Measurements from ENCODE around the gene ZNF629. TPM values are rescaled to one million over a fixed set of nuclear protein-coding genes. Genes with fewer than 3 reads are reported as not detected.
"Not testable (repeated sequence)": the region's sequence is repeated elsewhere in the genome, so short reads cannot be mapped to it uniquely, and the experiment has no call there.

The ZNF629 gene
- total RNA-seq = 4.2 and 5.0 TPM in 2 replicates

DNA sequence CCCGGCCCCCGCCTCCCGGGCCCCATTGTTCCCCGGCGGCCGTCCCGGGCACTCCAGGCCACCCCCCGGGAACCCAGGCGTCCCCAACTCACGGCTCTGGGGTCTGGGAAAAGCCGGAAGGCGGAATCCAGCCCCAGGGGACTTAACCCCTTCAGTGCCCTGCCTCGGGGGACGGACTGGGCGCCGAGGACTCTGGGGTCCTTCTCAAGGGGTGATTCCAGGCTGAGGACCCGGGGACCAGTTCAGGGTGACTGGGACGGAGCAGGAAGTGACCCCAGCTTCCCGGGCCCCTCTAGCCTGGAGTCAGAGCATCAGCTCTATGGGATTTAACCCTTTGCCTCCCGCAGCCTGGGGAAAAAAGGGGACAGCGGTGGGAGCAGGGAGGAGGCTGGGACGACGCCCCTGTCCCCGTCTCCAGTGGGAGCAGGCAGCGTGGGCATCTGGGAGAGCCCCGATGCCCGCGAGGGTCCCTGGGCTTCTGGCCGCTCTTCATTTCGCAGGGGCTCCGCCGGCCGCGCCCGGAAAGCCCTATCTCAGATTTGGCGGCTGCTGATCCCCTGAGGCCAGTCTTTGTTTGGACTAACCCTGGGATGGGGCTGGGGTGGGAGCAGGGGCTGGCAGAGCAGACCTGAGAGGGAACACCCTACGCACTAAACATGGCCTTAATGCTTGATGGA, at the start of gene ZNF629:
Gene ZNF629 (minus strand): TSS at position 270 of the 677 bp plus-strand sequence. CDS start 2,723 bp downstream, outside the sequence.
- TF ChIP-seq CTCF (IDR thresholded peaks at IDR 0.05; ENCODE audit: insufficient read depth, low read length, severe bottlenecking) = no peak
- Histone ChIP-seq H3K27me3 (ENCODE audit: control insufficient read depth, insufficient read depth, low read length) (no peaks in the 10 kb centered on the region), H3K36me3 (ENCODE audit: control insufficient read depth, insufficient read depth, low read length) (peaks cover 10% of the 10 kb centered on the region), H3K4me3 (ENCODE audit: low read depth, low read length) (peak within 1 kb of the TSS; percentile 89)
- DNase-seq (ENCODE audit: low read depth) (no peak), FAIRE-seq (no peak)

GRCh38 chr16:30834130-30834740, 47.2 kb upstream of the ZNF629 start:
- no peak for FAIRE-seq
- DNase-seq (ENCODE audit: low read depth) = no peak

GRCh38 chr16:30830072-30830417, 43.0 kb upstream of the ZNF629 start:
- Histone ChIP-seq H3K27me3 (ENCODE audit: control insufficient read depth, insufficient read depth, low read length) (no peaks in the 10 kb centered on the region), H3K4me3 (ENCODE audit: low read depth, low read length) (no peak overlapping the region), H3K36me3 (ENCODE audit: control insufficient read depth, insufficient read depth, low read length) (no peaks in the 10 kb centered on the region)
- DNase-seq (ENCODE audit: low read depth) (no peak), FAIRE-seq (no peak)
- TF ChIP-seq CTCF (IDR thresholded peaks at IDR 0.05; ENCODE audit: insufficient read depth, low read length, severe bottlenecking) = no peak

More at GRCh38 chr16:30834130-30834740, 47.2 kb upstream of the ZNF629 start:
- Histone ChIP-seq H3K4me3 (ENCODE audit: low read depth, low read length) (no peak overlapping the region), H3K36me3 (ENCODE audit: control insufficient read depth, insufficient read depth, low read length) (no peaks in the 10 kb centered on the region), H3K27me3 (ENCODE audit: control insufficient read depth, insufficient read depth, low read length) (no peaks in the 10 kb centered on the region)
- no peak for TF ChIP-seq CTCF (IDR thresholded peaks at IDR 0.05; ENCODE audit: insufficient read depth, low read length, severe bottlenecking)

GRCh38 chr16:30829130-30830071, 42.4 kb upstream of the ZNF629 start:
- H3K27me3 ChIP-seq (ENCODE audit: control insufficient read depth, insufficient read depth, low read length) = no peaks in the 10 kb centered on the region
- FAIRE-seq (no peak), DNase-seq (ENCODE audit: low read depth) (no peak)
- TF ChIP-seq CTCF (IDR thresholded peaks at IDR 0.05; ENCODE audit: insufficient read depth, low read length, severe bottlenecking) = peak; percentile 6
- H3K4me3 ChIP-seq (ENCODE audit: low read depth, low read length) = no peak overlapping the region
- no peaks in the 10 kb centered on the region for H3K36me3 ChIP-seq (ENCODE audit: control insufficient read depth, insufficient read depth, low read length)

GRCh38 chr16:30821891-30822290, 34.9 kb upstream of the ZNF629 start:
- no peak for DNase-seq (ENCODE audit: low read depth)
- no peak overlapping the region for H3K4me3 ChIP-seq (ENCODE audit: low read depth, low read length)
- no peak for TF ChIP-seq CTCF (IDR thresholded peaks at IDR 0.05; ENCODE audit: insufficient read depth, low read length, severe bottlenecking)
- no peaks in the 10 kb centered on the region for H3K36me3 ChIP-seq (ENCODE audit: control insufficient read depth, insufficient read depth, low read length)
- no peak for FAIRE-seq
- no peaks in the 10 kb centered on the region for H3K27me3 ChIP-seq (ENCODE audit: control insufficient read depth, insufficient read depth, low read length)

GRCh38 chr16:30821441-30821840, 34.4 kb upstream of the ZNF629 start:
- DNase-seq (ENCODE audit: low read depth) = peak; percentile 19
- FAIRE-seq; H3K4me3 ChIP-seq (ENCODE audit: low read depth, low read length); H3K27me3 ChIP-seq (ENCODE audit: control insufficient read depth, insufficient read depth, low read length); H3K36me3 ChIP-seq (ENCODE audit: control insufficient read depth, insufficient read depth, low read length): not testable (repeated sequence)

All from bronchial epithelial cell (primary cell).